OCI-LY7 (cell line): ENCODE data around the gene AP1B1. TPM values are rescaled to one million over a fixed set of nuclear protein-coding genes. Genes with fewer than 3 reads are reported as not detected.
A peak's percentile ranks its signal among the peaks of the same experiment; 100 is the strongest.
"Not testable (repeated sequence)": the region's sequence is repeated elsewhere in the genome, so short reads cannot be mapped to it uniquely, and the experiment has no call there.

ENCODE experiments used
- BruUV-seq: library from RNA; stranded (reverse); fragments of 400-500 nt; replicated peaks from 2 replicates; lab custom pipeline; 2021; lab: Mats Ljungman, UMichigan
- CTCF ChIA-PET: fragments of 300-600 bp; sonication (Branson Sonifier 250); formaldehyde crosslinking; loops from one replicate; lab custom pipeline; 2022; ENCODE audit warnings: antibody characterized with exemption; ENCODE audit not compliant: unreplicated experiment; lab: Charles Lee
- POLR2A ChIA-PET: fragments of 300-600 bp; sonication (Branson Sonifier 250); formaldehyde crosslinking; loops from one replicate; lab custom pipeline; 2022; ENCODE audit warnings: antibody characterized with exemption; lab: Charles Lee
- DNase-seq: peaks from one replicate; pipeline ENCODE4 v3.0.0-alpha.2; 2015; ENCODE audit warnings: low spot score
- H2AFZ ChIP-seq: fragments of 200-600 bp; sonication (generic), shearing (Covaris generic); 2 replicates; pipeline ENCODE4 v1.6.1; 2014; ENCODE audit warnings: mild to moderate bottlenecking, antibody characterized with exemption, low read length, moderate library complexity
- H3K27ac ChIP-seq: fragments of 200-600 bp; sonication (generic); 2 replicates; pipeline ENCODE4 v1.5.1; 2014; ENCODE audit warnings: mixed run types, low read depth, mild to moderate bottlenecking, moderate library complexity, low read length, inconsistent platforms; ENCODE audit not compliant: poor library complexity, severe bottlenecking
- H3K36me3 ChIP-seq: fragments of 200-600 bp; sonication (generic); 2 replicates; pipeline ENCODE4 v1.6.1; 2014; ENCODE audit warnings: mild to moderate bottlenecking, antibody characterized with exemption, low read length, moderate library complexity, mixed read lengths; ENCODE audit not compliant: insufficient read depth
- H3K4me1 ChIP-seq: fragments of 200-600 bp; sonication (generic); 2 replicates; pipeline ENCODE4 v1.5.1; 2014; ENCODE audit warnings: mild to moderate bottlenecking, low read length; ENCODE audit not compliant: insufficient read depth, poor library complexity, severe bottlenecking
- H3K4me2 ChIP-seq: fragments of 200-600 bp; sonication (generic); 2 replicates; pipeline ENCODE4 v1.6.1; 2014; ENCODE audit warnings: mild to moderate bottlenecking, low read length
- H3K4me3 ChIP-seq: fragments of 200-600 bp; sonication (generic); 2 replicates; pipeline ENCODE4 v1.5.1; 2014; ENCODE audit warnings: mild to moderate bottlenecking, low read depth, low read length; ENCODE audit not compliant: poor library complexity, severe bottlenecking
- H3K79me2 ChIP-seq: fragments of 200-600 bp; sonication (generic); 2 replicates; pipeline ENCODE4 v1.6.1; 2016; ENCODE audit warnings: low read depth, mild to moderate bottlenecking, low read length, moderate library complexity, mixed read lengths; ENCODE audit not compliant: insufficient read depth
- H3K9me2 ChIP-seq: fragments of 200-600 bp; sonication (generic); 2 replicates; pipeline ENCODE4 v1.6.1; 2016; ENCODE audit warnings: mild to moderate bottlenecking, low read length, mixed read lengths; ENCODE audit not compliant: insufficient read depth
- H3K9me3 ChIP-seq: fragments of 200-600 bp; sonication (generic); 2 replicates; pipeline ENCODE4 v1.6.1; 2014; ENCODE audit warnings: mild to moderate bottlenecking, mixed run types, low read length, mixed read lengths
- H4K20me1 ChIP-seq: fragments of 200-600 bp; sonication (generic); 2 replicates; pipeline ENCODE4 v1.6.1; 2014; ENCODE audit warnings: mild to moderate bottlenecking, antibody characterized with exemption, low read length, moderate library complexity, mixed read lengths; ENCODE audit not compliant: insufficient read depth
- CTCF ChIP-seq: fragments of 200-600 bp; sonication (generic); conservative IDR thresholded peaks from 2 replicates; pipeline ENCODE4 v1.5.1; 2014; ENCODE audit warnings: mild to moderate bottlenecking, antibody characterized with exemption, low read length, moderate library complexity, mixed read lengths
- EZH2phosphoT487 ChIP-seq: fragments of 200-600 bp; sonication (generic); IDR thresholded peaks from 2 replicates; pipeline ENCODE4 v1.6.1; 2018; ENCODE audit warnings: low read depth, borderline replicate concordance, mild to moderate bottlenecking, mixed run types, antibody characterized with exemption, low read length, moderate library complexity, mixed read lengths
- intact Hi-C: fragments of 100-400 bp; cut with micrococcal nuclease; formaldehyde crosslinking; loops from one replicate; pipeline ENCODE4 v1.10.0; 2022; ENCODE audit not compliant: unreplicated experiment
- total RNA-seq, 2 experiments: library from RNA; depleted of rRNA in 1 of 2; stranded (reverse); fragments of >200 nt in 1 of 2; shearing (Covaris generic) in 1 of 2; gene quantifications; 2 replicates each; pipeline ENCODE4 v1.2.3, GENCODE V29; 2014 to 2022

The AP1B1 gene
- total RNA-seq, 2 experiments from 2014 or later, result 111 to 156 TPM

DNA sequence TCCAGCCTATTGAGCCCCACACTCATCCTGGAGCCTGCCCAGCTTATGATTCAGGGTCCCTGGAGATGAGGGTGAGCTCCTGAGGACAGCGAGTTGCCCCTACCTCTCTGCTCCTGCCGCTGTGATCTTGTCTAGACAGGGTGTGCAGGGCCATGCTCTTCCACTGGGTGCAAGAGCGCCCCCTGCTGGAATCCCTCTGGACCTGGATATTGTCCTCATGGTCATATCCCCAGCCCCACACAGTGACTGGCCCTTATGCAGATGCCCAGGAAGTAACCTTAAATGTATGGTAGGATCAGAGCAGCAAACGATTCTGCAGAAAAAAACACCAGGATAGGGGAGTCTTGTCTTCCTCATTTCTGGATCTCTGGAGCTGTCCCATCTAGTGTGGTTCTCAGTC lies 24.4 kb upstream of the AP1B1 start:
- H4K20me1 ChIP-seq, intact Hi-C loops, H3K79me2 ChIP-seq, H3K36me3 ChIP-seq, H2AFZ ChIP-seq, POLR2A ChIA-PET, CTCF ChIA-PET, H3K9me3 ChIP-seq, H3K9me2 ChIP-seq, H3K4me3 ChIP-seq, BruUV-seq, H3K27ac ChIP-seq, H3K4me2 ChIP-seq: not testable (repeated sequence)
- TF ChIP-seq CTCF, result peak; percentile 74
- peaks cover 46% of the 10 kb centered on the region for H3K4me1 ChIP-seq
- DNase-seq, result peak; percentile 14

DNA sequence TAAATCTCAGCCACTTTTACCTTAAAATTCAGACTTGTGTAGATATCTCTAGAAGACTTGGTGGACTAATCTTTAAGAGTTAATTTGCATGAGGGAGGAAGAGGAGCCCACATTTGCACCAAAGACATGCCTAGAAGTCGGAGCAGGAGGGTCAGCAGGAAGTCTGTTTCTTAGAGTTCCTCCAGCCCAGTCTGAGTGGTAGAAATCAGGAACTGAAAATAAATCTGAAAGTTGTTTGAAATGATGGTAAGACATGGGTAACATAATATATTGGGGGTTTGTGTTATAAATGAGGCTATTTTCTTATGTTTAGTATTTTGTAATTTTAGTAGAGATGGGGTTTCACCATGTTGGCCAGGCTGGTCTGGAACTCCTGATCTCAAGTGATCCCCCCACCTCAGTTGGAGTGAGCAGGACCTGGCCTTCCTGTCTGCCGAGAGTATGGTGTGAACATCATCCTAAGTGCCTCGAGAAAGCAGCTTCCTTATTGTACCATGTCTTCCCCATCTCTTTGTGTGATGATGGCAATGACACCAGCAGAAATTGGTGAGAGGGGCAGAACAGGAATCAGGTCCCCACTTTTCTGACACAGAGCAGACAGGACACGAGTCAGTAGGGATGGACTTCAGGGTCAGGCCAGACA lies 23.3 kb upstream of the AP1B1 start:
- H3K79me2 ChIP-seq, intact Hi-C loops, H2AFZ ChIP-seq, CTCF ChIA-PET, POLR2A ChIA-PET, H3K9me3 ChIP-seq, BruUV-seq, H4K20me1 ChIP-seq, H3K36me3 ChIP-seq, H3K9me2 ChIP-seq: not testable (repeated sequence)
- peak; percentile 69 for DNase-seq
- Histone ChIP-seq H3K4me2 (peak overlapping the region; percentile 51), H3K4me3 (peak overlapping the region; percentile 15), H3K27ac (peak overlapping the region; percentile 15), H3K4me1 (peaks cover 46% of the 10 kb centered on the region)

- Histone ChIP-seq H3K9me2 (no peaks in the 10 kb centered on the region), H3K4me3 (peak overlapping the region; percentile 6), H4K20me1 (no peaks in the 10 kb centered on the region), H3K4me2 (peak overlapping the region; percentile 57), H2AFZ (peak overlapping the region; percentile 11; the same call in 1 of the 2 replicates), H3K36me3 (no peaks in the 10 kb centered on the region), H3K9me3 (no peaks in the 10 kb centered on the region), H3K4me1 (peaks cover 33% of the 10 kb centered on the region), H3K27ac (no peak overlapping the region), H3K79me2 (no peaks in the 10 kb centered on the region)
- BruUV-seq, result no TSS peak
- no peak for DNase-seq
- POLR2A ChIA-PET, result no interaction called here
- no peak for TF ChIP-seq EZH2phosphoT487
- TF ChIP-seq CTCF, result no peak
- CTCF ChIA-PET, result no interaction called here
- intact Hi-C loops, result no loop called here
Observed at GRCh38 chr22:29408940-29409339, 20.6 kb upstream of the AP1B1 start.

DNA sequence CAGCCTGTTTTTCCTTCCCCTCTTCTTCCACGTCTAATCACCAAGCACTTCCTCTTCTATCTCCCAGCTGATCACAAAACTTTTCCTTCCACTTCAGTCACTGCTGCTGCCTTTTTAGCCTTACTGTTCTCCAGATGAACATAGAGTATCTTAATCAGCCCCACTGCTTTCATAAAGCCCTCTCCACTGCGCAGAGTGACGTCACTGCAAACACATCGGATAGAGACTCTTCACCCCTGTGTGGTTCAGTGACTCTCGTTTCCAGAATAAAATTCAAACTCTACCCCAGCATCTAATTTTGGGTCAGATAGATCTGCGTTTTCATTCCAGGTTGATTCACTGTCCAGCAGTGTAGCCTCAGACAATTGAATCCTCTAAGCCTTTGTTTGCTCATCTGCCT lies 13.2 kb upstream of the AP1B1 start:
- POLR2A ChIA-PET, H3K27ac ChIP-seq, BruUV-seq, intact Hi-C loops, H3K79me2 ChIP-seq, H3K4me1 ChIP-seq, H3K36me3 ChIP-seq, H3K9me3 ChIP-seq, H4K20me1 ChIP-seq, DNase-seq, H3K4me3 ChIP-seq, CTCF ChIA-PET, H3K9me2 ChIP-seq, H3K4me2 ChIP-seq, H2AFZ ChIP-seq: not testable (repeated sequence)
